ENCODE results near the gene MUC5AC.

GRCh38 chr11:1161410-1162137 lies 3.8 kb downstream of the MUC5AC start:
- TF ChIP-seq SP1 (IDR thresholded peaks at IDR 0.05; ENCODE audit: low read depth) (no peak), CTCF (IDR thresholded peaks at IDR 0.05 in 2 of 3, conservative IDR thresholded peaks at IDR 0.05 in 1 of 3; ENCODE audit: borderline replicate concordance in 1 of 3, insufficient read depth in 1 of 3, low read depth in 2 of 3, low read length in 2 of 3) (no peak), EZH2phosphoT487 (IDR thresholded peaks at IDR 0.05; ENCODE audit: borderline replicate concordance) (no peak), POLR2A (IDR thresholded peaks at IDR 0.05; ENCODE audit: borderline replicate concordance, extremely low read depth, insufficient read depth, insufficient read length) (no peak)
